K562 (cell line): ENCODE measurements around the gene ZBTB47. TPM values are rescaled to one million over a fixed set of nuclear protein-coding genes. Genes with fewer than 3 reads are reported as not detected.

Experiments used
- ATF2 ChIP-seq: sonication (generic); formaldehyde crosslinking; IDR thresholded peaks from 2 replicates; pipeline ENCODE4 v1.8.1; 2022; ENCODE audit warnings: missing genetic modification reagents
- GMEB1 ChIP-seq: fragments of 250-450 bp; sonication (Bioruptor Pico); IDR thresholded peaks from 2 replicates; pipeline ENCODE4 v1.4.0; 2020; ENCODE audit warnings: mild to moderate bottlenecking
- HMGXB4 ChIP-seq: sonication (generic); formaldehyde crosslinking; IDR thresholded peaks from 2 replicates; pipeline ENCODE4 v1.8.1; 2023; ENCODE audit warnings: mild to moderate bottlenecking, missing genetic modification reagents
- JUN ChIP-seq, 2 experiments: sonication (generic) in 1 of 2; formaldehyde crosslinking in 1 of 2; IDR thresholded peaks; 2 replicates each; pipeline versions ENCODE4 v1.6.1 to v1.8.0; 2012 to 2022; ENCODE audit warnings: borderline replicate concordance in 2 of 2, mild to moderate bottlenecking in 2 of 2, improper control_type of control experiment in 1 of 2, low read depth in 1 of 2, low read length in 1 of 2, missing genetic modification reagents in 1 of 2
- KAT2B ChIP-seq: IDR thresholded peaks from one replicate; pipeline ENCODE4 v1.6.1; 2012; ENCODE audit warnings: low read depth, mild to moderate bottlenecking, control low read depth, inconsistent platforms, low read length, moderate library complexity
- polyA plus RNA-seq, 8 experiments: library from polyadenylated mRNA; depleted of rRNA in 4 of 8; stranded (reverse) in 5 of 8; unstranded in 3 of 8; fragments of >200 nt; fragmentation: Nextera tagmentation in 2 of 8; fragmentation: Illumina TruSeq in 1 of 8; extraction: Ambion mirVana in 2 of 8; extraction: Trizol in 1 of 8; gene quantifications; 2 replicates each; pipeline versions ENCODE4 v1.2.1 to v1.2.3, GENCODE V29; 2011 to 2014; ENCODE audit warnings: inconsistent platforms in 1 of 8, missing spikeins in 1 of 8
- total RNA-seq, 7 experiments: library from RNA; depleted of rRNA in 6 of 7; stranded (reverse); fragments of >200 nt in 6 of 7; fragmentation: Illumina TruSeq in 2 of 7; extraction: Trizol in 2 of 7; gene quantifications; 2 replicates each; pipeline versions ENCODE4 v1.2.1 to v1.2.3, GENCODE V29; 2011 to 2021; ENCODE audit warnings: low replicate concordance in 1 of 7

The ZBTB47 gene
- total and polyA plus RNA-seq, 9 of the 15 experiments (the other 6 are each of a cell fraction or from before 2014, with no cell fraction given), result 0.11 to 4.6 (median 1.7) TPM; not detected in 1

- no peak for TF ChIP-seq ATF2 (CRISPR knock-in tag)
- TF ChIP-seq JUN (IDR thresholded peaks at IDR 0.05; ENCODE audit: borderline replicate concordance, low read depth, low read length), result no peak
- no peak for TF ChIP-seq JUN (CRISPR knock-in tag; IDR thresholded peaks at IDR 0.05; ENCODE audit: borderline replicate concordance)
- no peak for TF ChIP-seq HMGXB4 (CRISPR knock-in tag)
- TF ChIP-seq KAT2B, result no peak
- no peak for TF ChIP-seq GMEB1
Measured at GRCh38 chr3:42633544-42633943, 20.0 kb upstream of the ZBTB47 start (continued).
